Measurements from ENCODE around the gene GNPTAB.
A peak's percentile ranks its signal among the peaks of the same experiment; 100 is the strongest.

The GNPTAB gene

DNA sequence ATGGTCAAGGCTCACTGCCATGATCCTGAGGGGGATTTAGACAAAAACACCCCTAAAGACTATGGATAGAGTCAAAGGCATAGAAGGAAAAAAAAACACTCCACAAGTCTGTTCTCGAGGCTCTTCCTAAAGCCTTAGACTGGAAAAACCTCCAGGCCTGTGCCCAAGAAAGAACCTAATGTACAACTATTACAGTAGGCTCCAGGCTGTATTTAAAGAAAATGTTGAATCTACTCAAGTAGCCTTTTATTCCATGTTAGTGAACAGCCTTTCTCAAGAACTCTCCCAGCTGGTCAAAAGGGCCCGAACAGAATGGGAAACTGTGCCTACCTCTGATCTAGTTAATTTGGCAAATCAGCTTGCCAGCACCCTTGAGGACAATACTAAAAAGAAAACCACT is 28.3 kb downstream of the GNPTAB start:
- no peak for DNase-seq

DNA sequence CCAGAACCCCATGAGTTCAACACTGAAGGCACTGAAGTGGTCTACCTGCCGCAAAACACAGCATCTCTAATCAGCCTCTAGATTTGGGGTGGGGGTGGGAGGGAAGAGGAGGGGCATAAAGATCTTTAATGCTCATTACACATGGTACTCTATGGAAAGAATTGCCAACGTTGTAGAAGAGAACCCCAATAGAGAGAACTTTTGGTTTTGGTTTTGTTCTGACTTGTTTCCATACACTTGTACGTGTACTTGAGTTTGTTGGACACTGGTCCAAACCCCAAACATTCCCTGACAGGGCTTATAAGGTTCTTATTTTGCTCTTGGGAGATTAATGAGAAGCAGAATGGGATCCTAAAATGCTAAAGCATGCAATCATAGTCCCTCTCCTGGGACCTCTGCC is 31.0 kb downstream of the GNPTAB start:
- DNase-seq, result no peak

DNA sequence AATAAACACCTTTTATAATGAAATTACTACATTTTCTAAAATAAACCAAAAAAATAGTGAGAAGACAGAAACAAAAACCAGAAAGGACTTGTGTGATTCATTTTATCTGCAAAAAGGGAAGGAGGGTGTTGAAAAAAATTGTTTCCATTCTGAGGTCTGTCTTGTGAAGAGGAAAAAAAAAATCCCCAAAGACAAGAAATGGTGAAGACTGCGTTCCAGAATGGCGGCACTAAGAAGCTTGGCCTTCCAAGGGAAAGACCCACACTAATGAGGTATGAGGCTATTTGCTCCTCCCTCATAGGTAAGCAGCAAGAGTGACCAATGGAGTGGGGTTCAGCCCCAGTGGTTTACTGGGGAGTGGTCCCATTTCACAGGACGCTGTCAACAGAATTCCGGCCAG is 35.0 kb downstream of the GNPTAB start:
- no peak for DNase-seq

DNA sequence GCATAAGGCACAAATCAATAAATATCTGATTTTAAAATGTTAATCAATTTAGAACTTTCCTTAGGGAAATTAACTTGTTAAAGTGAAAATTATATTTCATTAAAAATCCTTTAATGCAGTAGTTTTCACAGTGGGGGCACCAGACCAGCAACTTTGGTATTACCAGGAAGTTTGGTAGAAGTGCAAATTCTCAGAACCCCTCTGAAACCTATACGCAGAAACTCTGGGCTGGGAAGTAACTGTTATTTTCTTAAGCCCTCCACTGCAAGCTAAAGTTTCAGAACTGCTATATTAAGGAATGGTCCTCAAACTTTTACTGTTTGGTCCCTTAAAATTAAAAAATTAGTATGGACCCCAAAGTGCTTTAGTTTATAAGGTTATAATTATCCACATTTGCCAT is 35.7 kb downstream of the GNPTAB start:
- no peak for DNase-seq

DNA sequence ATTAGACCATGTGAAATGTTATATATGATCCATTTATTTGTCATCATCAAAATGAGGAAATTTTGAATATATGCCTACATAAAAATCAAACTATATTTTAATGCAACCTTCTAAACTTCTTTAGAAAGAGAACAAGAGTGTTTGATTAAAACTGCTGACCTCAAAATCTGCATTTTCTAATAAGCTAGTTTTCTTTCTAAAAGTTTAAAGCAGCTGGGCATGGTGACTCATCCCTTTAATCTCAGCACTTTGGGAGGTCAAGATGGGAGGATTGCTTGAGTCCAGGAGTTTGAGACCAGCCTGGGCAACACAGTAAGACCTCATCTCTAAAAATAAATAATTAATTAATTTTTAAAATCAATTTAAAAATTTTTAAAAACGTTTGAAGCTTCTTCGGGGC is 36.2 kb downstream of the GNPTAB start:
- no peak for DNase-seq

DNA sequence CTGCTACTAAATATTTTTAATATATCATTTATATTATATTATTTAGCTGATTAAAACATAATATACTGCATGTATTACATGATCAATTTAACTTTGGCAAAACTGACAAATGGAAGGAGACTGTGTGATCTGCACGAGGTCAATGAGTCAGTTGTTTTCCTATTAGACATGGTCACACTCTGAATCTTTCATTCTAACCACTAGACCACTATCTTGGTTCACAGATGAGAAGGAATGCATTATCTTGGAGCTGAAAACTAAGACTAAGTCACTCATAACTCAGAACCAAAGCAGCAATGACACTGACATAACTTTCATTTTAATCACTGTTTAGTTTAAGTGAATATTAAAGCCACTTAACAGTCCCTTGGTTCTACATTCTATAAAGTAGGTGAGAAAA is 37.4 kb downstream of the GNPTAB start:
- DNase-seq, result no peak

DNA sequence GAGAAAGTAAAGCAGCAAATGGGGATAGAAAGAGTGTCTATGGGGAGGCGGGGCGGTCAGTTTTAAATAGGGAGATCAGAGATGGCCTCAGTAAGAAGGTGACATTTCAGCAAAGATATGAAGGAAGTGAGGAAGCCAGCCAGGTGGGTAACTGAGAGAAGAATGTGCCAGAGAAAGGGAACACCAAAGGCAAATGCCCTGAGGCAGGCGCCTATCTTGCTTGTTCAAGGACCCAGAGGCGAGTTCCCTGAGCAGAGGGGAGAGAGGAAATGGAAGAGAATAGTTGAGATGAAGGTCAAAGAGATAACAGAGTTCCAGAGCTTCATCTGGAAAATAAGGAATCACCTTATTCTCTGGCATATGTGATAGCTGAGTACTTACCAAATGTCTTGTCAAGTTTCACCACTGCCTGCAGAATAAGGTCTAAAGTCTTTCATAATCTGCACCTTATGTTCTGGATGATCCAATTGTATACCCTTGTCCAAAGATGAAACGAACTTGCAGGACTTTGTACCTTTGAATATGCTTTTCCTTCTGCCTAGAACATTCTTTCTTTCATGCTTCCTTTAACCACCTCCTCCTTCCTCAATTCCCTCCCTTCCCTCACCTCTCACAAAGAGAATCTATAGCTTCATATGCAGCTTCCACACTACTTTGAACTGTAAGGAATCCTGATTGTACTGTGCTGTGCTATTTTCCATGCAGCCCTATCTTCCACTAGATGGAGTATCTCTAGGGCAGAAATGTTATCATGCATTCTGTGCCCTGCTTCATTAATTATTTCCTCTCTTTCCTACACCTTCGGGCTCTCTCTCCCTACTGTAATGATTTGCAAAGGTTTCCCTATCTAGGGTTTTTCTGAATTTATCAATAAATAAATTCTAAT is 38.5 kb downstream of the GNPTAB start:
- no peak for DNase-seq

DNA sequence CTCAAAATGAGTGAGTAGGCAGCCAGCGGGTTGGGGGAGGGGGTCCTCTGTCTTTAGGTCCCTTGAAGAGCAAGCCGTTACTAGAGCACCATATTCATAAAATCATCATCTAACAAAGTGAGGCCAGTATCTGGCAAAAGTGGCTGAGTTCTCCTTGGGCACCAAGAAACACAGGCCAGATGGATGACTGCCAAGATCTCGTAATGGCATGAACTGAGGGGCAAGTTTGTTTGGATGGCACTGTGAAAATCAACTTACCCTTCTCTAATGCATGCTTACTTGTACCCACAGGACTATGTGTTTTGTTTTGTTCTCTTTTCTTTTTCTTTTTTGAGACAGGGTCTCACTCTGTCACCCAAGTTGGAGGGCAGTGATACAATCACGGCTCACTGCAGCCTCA is 41.6 kb downstream of the GNPTAB start:
- DNase-seq, result no peak

DNA sequence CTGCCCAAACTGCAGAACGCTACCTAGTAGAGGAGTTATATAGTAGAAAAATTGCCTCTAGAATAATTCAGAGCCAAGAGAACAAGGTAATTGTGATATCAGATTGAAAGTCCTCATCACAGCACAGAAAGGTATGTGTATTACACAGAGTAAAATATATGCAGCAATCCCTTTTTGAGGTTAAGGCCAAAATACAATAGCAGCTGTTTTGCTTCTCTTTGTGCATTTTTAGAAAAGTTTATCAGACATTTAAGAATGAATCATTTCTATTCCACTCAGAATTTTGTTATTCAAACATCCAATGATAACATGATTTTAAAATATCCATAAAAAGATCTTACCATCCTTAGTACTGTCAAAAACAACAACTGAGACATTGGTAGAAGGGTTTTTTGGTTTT is 45.1 kb downstream of the GNPTAB start:
- no peak for DNase-seq

DNA sequence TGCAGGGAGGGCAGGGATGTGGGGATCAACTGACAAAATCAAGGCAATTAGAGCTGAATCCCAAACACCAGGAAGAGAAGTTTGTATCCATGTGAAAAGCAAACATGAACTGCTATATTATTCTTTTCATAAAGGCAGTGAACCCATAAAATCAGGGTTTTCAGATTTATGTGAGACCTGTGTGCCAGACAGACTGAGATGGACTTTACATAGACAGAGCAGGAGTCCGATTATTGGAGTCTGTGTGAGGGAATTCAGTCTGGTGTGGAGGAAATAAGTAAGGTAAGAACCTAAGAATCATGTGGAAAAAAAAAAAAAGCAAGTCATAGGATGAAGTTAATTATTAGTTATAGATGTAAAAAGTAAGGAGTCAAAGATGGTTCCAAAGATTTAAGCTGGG is 46.4 kb downstream of the GNPTAB start:
- no peak for DNase-seq

DNA sequence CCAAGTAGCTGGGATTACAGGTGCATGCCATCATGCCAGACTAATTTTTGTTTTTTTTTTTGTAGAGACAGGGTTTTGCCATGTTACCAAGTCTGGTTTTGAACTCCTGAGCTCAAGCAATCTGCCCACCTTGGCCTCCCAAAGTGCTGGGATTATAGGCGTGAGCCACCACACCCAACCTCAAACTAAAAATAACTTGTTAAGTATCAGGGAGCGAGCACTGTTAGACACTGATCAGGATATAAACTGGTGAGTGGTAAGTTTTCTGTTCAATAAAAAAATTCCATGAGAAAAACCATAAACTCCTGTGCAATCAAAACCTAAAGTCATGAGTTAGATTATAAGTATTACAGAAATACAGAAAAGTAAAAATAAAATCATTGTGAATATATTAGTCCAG is 46.9 kb downstream of the GNPTAB start:
- DNase-seq, result no peak

DNA sequence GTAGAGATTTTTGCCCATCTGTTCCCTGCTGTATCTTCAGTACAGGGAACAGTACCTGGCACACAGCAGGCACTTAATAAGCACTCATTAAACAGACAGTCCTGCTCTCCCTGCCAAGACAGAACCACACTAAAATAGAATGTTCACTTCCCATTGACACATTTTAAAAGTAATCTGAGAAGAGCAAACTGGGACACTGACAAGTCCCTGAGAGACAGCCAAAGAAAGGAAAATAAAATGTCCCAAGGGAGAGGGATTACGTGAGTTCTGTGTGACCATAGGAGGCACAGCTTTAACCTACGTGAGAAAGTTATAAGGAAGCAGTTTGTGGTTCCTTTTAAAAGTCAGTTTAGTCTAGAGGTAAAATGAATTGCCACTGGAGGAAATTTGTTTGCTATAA is 47.6 kb downstream of the GNPTAB start:
- DNase-seq, result no peak

DNA sequence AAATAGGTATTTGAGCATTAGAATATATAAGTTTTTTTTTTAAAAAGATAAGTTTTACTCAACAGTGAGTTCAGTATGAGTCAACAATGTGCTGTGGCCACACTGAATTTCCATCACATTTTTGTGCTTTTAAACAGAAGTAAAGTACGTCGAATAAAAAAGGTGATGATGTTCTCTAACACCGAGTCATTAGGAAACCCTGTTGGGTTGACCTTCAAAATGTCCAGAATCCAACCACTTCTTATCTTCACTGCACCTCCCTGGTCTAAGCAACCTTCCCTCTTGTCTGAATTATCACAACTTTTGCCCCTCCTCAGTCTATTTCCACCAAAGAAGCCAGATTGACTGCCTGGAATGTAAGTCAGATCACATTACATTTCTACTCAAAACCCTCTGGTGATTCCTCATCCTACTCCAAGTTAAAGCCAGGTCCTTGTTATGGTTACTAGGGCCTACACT is 48.5 kb downstream of the GNPTAB start:
- no peak for DNase-seq

DNA sequence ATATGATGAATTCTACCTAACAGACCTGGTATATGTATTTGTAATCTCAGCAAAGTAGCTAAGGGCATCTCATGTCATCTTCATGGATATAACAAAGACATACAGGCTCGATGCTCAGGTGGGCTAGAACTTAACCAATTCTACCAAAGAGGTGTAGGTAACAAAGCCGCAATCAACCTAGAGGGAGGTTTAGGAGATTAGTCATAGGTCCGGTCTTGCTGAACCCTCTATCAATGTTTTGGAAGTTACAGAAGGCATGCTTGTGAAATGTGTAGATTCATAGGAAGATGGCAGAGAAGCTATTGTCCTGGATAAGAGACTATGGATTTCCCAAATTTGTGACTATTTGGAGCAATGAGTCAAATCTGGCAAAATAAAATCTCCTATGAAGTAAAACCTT is 48.9 kb downstream of the GNPTAB start:
- DNase-seq, result no peak

DNA sequence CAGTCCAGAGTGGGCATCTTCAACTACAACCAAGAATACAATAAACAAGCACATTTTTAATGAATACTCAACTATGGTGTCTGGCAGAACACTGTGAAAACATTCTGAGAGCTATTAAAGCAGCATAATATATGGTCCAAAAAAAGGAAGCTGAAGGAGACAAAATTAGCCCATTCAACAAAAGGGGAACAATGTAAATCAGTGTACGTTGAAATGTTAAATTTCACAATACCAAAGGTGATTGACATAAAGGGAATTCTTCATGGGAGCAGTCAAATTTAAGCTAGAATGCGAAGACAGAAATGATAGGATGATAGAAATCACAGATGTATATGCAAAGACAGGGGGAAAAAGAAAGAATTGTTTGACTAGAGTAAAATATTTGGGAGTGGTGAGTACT is 50.2 kb downstream of the GNPTAB start:
- DNase-seq, result no peak

DNA sequence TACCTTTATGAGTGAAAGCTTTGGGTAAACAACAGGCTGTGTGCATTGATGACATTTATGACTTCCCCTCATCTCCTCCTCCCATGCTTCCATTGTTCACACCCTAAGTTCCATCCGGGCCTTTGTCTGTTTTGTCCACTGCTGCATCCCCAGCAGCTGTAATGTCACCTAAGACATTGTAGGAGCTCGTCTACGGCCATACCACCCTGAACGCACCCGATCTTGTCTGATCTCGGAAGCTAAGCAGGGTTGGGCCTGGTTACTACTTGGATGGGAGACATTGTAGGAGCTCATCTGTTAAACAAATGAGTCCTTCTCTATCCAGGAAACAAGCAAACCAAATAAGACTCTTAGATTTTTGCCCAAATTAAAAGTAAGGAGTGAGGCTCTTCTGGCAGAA is 51.1 kb downstream of the GNPTAB start:
- no peak for DNase-seq

DNA sequence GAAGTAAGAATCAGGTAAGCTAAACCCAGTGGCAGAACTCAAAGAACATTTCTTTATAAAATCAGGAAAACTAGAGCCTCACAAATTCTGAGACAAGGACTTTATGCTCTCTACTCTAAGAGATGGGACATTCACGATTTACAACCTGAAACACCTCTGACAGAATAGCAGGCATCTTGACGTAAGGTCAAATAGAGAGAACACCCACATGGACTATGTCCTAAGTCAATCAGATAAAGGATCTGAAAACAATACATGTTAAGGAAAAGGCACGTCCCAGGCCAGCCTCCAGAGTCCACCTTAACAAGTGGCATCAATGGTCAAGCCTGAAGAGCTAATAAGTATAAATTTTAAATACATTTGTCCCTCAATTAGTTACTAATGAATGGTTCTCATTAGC is 51.6 kb downstream of the GNPTAB start:
- DNase-seq, result no peak

DNA sequence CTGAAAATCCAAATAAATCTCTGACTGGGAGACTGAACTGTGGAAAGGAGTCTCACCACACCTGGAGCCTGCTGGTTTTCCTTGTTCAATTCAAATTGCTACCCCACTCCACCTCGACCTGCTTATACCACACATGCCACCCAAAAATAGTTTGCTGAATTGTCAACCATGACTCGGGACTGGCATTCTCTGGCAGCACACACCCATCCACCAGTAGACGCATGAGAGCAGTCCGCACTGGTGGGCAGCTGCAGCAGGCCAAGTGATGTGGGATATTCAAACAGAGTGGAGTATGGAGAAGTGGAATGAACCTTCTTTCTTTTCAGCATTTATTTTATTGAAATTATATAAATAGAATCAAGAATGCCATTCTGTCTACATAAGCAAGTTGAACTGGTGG is 52.8 kb downstream of the GNPTAB start:
- no peak for DNase-seq

DNA sequence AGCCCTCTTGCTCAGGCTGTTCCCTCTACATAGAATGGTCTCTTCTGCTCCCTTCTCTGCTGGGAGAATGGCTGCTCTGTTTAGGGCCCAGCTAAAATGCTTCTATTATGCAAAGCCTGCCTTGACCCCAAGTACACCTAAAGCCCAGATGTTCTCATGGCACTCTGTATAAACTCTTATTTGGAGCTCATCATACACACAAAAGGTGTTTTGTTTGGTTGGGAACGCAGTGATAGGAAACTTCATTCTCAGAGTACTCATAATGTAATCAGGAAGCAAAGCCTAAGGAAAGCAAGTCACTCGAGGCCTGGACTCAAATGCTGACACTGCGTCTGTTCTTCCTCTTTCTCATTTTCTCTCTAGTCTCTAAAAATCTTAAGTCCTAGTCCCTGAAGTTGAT is 53.3 kb downstream of the GNPTAB start:
- no peak for DNase-seq

DNA sequence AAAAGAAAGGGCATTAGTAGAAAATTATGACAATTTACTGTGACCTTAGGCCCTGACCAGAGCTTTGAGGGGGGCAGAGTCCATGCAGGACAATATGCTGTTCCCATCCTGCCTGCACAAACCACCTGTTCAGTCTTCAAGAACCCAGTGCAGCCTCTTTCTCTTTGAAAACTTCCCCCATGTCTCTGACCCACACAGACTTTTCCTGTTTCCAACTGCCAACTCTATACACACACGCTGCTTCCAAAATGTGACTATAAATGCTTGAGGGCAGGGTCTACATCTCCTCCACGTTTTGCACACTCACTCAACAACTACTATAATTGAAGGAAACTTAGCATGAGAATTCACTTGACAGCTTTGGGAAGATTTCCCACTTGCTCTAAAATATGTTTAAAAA is 54.9 kb downstream of the GNPTAB start:
- no peak for DNase-seq

DNA sequence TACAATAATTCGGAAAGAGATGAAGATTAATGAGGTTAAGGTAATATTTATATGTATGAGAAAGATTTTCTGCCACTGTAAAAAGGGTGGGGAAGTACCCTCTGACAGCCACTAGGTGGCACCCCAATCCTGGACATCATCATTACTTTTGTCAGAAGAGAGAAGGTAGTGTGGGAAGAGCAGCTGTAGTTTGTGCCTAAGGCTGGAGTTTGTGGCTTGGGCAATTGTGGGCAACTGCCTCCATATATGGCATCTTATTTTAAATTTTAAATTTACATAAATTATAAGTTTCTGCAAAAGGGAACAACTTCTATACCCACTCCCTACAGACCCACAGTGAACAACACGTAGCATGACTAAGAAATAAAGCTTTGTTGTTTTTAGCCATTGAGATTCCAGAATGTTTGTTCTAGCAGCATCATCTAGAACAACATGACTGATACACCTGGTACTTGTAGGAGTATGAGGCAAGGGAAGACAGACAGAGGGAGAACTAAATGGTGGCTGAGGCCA is 57.1 kb downstream of the GNPTAB start:
- peak; percentile 77 for DNase-seq

DNA sequence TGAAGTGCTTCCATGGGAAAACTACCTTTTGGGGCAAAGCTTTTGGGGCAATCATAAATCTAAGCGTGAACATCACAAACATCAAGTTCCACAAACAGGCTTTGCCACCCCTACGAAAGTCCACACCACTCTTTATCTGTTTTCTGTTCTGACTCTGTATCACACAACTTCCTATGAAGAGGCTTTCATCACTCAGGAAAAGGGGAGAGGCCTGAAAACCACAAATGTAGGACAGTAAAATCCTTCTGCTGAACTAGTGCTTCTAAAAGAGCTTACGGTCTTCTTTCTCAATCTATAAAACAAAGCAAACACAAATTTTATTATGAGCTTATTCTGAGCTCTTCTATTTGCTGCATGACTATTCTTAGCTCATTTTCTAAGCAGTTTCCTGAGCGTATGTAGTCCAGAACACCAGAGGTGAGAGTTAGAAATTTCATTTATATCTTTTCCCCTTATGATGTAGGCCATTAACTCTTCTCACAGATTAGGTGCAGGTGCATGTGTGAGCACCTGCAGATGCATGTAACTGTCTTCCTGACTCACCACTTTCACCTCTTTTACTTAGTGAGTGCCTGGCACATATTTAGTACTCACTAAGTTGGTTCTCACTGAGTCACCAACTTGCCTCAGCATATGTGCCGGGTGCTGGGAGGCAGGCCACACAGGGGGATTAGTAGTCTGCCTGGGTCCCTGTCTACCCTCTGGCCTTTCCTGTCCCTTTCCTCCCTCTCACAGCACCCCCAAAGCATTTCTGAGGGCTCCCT is 58.6 kb downstream of the GNPTAB start:
- DNase-seq, result no peak

DNA sequence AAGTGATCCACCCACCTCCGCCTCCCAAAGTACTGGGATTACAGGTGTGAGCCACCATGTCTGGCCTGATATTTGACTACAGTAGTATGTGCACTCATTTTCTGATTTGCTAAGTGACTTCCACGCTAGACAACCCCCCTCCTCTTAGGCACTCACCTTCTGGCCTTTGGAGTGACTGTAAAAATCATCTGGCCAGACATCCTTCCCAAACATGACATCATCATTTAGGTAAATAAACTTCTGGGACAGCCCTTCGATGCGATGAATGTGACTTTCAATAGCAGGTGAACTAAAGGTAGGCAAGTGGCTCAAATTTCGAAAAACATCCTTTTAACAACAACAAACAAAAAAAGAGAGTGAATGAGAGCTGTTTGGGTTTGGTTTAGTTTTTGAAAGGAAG is 60.9 kb downstream of the GNPTAB start:
- no peak for DNase-seq

DNA sequence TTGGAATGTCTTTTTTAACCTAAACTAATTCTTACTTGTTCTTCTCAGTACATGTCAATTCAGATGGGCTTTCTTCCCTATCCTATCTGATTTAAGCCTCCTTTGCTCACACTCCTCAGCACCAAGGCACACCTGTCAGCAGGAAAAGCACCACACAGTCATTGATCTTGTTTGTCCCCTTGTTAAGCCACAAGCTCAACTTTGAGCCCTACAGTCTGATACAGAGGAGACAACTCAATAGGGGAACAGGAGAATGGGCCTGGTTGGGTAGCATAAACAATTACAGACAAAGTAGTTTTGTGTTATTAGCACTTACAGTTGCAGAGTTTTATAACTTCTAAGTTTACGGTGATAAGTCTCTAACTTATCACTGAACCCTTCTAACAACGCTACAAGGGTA is 62.0 kb downstream of the GNPTAB start:
- no peak for DNase-seq

Data from DMS79 treated with DMSO at 0.1 percent for 48 hours (cell line).